ENCODE measurements around the gene EPB41. TPM values are rescaled to one million over a fixed set of nuclear protein-coding genes. Genes with fewer than 3 reads are reported as not detected.

EPB41 gene
- total and polyA plus RNA-seq, 2 experiments from 2014 or later = 26.8 to 112 TPM

Small RNA genes lying within 50 kb of the gene (small RNA-seq; reads per million reads assigned to genes)
- gene RF00017 (ENCODE audit: low replicate concordance) = not detected
- not detected for gene RF00019 (ENCODE audit: low replicate concordance)

Other genes with a start within 250 kb of the EPB41 start
- 20.2 and 22.0 TPM in 2 replicates for gene GMEB1, start 245.8 kb upstream of the EPB41 start, total RNA-seq (2014; rRNA removed; shearing (Covaris generic))
- 9.3 and 13.3 TPM in 2 replicates for gene GMEB1, start 245.8 kb upstream of the EPB41 start, polyA plus RNA-seq (2016; fragmentation: Nextera tagmentation; extraction: Ambion mirVana)
- 150 and 169 TPM in 2 replicates for gene YTHDF2, start 177.6 kb upstream of the EPB41 start, total RNA-seq (2014; rRNA removed; shearing (Covaris generic))
- 123 and 130 TPM in 2 replicates for gene YTHDF2, start 177.6 kb upstream of the EPB41 start, polyA plus RNA-seq (2016; fragmentation: Nextera tagmentation; extraction: Ambion mirVana)
- 2.3 and 3.6 TPM in 2 replicates for gene OPRD1, start 102.4 kb upstream of the EPB41 start, total RNA-seq (2014; rRNA removed; shearing (Covaris generic))
- 0.55 and 1.3 TPM in 2 replicates for gene OPRD1, start 102.4 kb upstream of the EPB41 start, polyA plus RNA-seq (2016; fragmentation: Nextera tagmentation; extraction: Ambion mirVana)
- 8.7 TPM in 2 replicates for gene TMEM200B, start 209.3 kb downstream of the EPB41 start, total RNA-seq (2014; rRNA removed; shearing (Covaris generic))
- 4.9 and 5.3 TPM in 2 replicates for gene TMEM200B, start 209.3 kb downstream of the EPB41 start, polyA plus RNA-seq (2016; fragmentation: Nextera tagmentation; extraction: Ambion mirVana)